Right cardiac atrium (tissue), 5 donors: ENCODE results near the gene CREBL2. TPM values are rescaled to one million over a fixed set of nuclear protein-coding genes. Genes with fewer than 3 reads are reported as not detected.
"Not testable (repeated sequence)": the region's sequence is repeated elsewhere in the genome, so short reads cannot be mapped to it uniquely, and the experiment has no call there.

Experiments
- ATAC-seq, 2 donors: fragments of 200-7000 bp; cut with Tn5 transposase; one replicate each; pipeline versions ENCODE4 v1.8.0 to v1.9.1; 2020; ENCODE audit warnings: moderate library complexity in 2 of 2, mild to moderate bottlenecking in 1 of 2
- DNase-seq, 3 donors: peaks; one replicate each; pipeline ENCODE4 v3.0.0-alpha.2; 2020
- H3K27ac ChIP-seq: one replicate; pipeline ENCODE4 v1.5.1; 2013; ENCODE audit warnings: mild to moderate bottlenecking, low read length, control low read depth, moderate library complexity
- H3K27me3 ChIP-seq: one replicate; pipeline ENCODE4 v1.6.1; 2013; ENCODE audit not compliant: control insufficient read depth, insufficient read depth
- H3K4me1 ChIP-seq: one replicate; pipeline ENCODE4 v1.6.1; 2013; ENCODE audit warnings: low read length; ENCODE audit not compliant: control insufficient read depth, insufficient read depth
- H3K4me3 ChIP-seq: one replicate; pipeline ENCODE4 v1.5.1; 2013; ENCODE audit warnings: low read length, control low read depth
- H3K9me3 ChIP-seq: one replicate; pipeline ENCODE4 v1.6.1; 2013; ENCODE audit warnings: low read length; ENCODE audit not compliant: control insufficient read depth
- WGBS: extraction: QIAGEN DNeasy Blood & Tissue Kit; methylation state at CpG from one replicate; pipeline ENCODE4 v1.1.7; 2013; 5-methylcytosine and 5-hydroxymethylcytosine counted together
- intact Hi-C, 4 donors: fragments of 100-400 bp; cut with DNase I; formaldehyde crosslinking; loops; one replicate each; pipeline versions ENCODE4 v1.11.0 to v1.14.0; 2022 to 2023
- long read RNA-seq, 4 donors: library from polyadenylated mRNA; unstranded; transcript quantifications; one replicate each; pipeline ENCODE4 v2.0.0, GENCODE V29; 2020 to 2021
- polyA plus RNA-seq: library from polyadenylated mRNA; stranded (reverse); fragments of 200-250 nt; gene quantifications from one replicate; pipeline ENCODE4 v1.2.3, GENCODE V29; 2013
- total RNA-seq, 4 donors: library from RNA; stranded (reverse); fragmentation: NEBNext Ultra II Directional; extraction: Animal tissue kit (Norgen Biotek cat#: 25700); gene quantifications; one replicate each; pipeline ENCODE4 v1.2.1, GENCODE V29; 2021
- donor health status: healthy with polysubstance abuse.
- donor health status: DM: no; HTN: yes; CAD: no.
- donor health status: DM: no; HTN: no; CAD: no.
- donor health status: DM: no; HTN: yes; CAD: no; lungs with severe emphysema.
- donor health status: DM: yes; HTN: yes; CAD: no.

Gene CREBL2
- total RNA-seq = 10 to 100 TPM; 22.4 to 24.9 (median 23.4) TPM
- polyA plus RNA-seq = 16.7 TPM
- long read RNA-seq, donor 1, transcript CREBL2-201 (4 exons, 3,754 nt) = major isoform, 61 of 66 reads
- long read RNA-seq, donor 1, partial matches to known transcripts = 4 of 66 reads
- long read RNA-seq, donor 1, other reads (novel, unspliced or antisense) = 1 of 66 reads
- long read RNA-seq, donor 2, transcript CREBL2-201 (4 exons, 3,754 nt) = major isoform, 27 of 28 reads
- long read RNA-seq, donor 2, partial matches to known transcripts = 1 of 28 reads
- long read RNA-seq, donor 2, other reads (novel, unspliced or antisense) = 0 of 28 reads
- long read RNA-seq, donor 3, transcript CREBL2-201 (4 exons, 3,754 nt) = major isoform, 16 of 42 reads
- long read RNA-seq, donor 3, partial matches to known transcripts = 26 of 42 reads
- long read RNA-seq, donor 3, other reads (novel, unspliced or antisense) = 0 of 42 reads
- long read RNA-seq, donor 4, transcript CREBL2-201 (4 exons, 3,754 nt) = major isoform, 42 of 44 reads
- long read RNA-seq, donor 4, partial matches to known transcripts = 1 of 44 reads
- long read RNA-seq, donor 4, other reads (novel, unspliced or antisense) = 1 of 44 reads

GRCh38 chr12:12611512-12612306, at the start of gene CREBL2:
TSS of gene CREBL2 (plus strand) at chr12:12611876. CDS start at chr12:12612173, 297 bp downstream.
- Histone ChIP-seq H3K4me3 (peak within 1 kb of the TSS; percentile 65), H3K27ac (peak within 1 kb of the TSS; percentile 90), H3K9me3 (no peaks in the 10 kb centered on the region), H3K27me3 (no peaks in the 10 kb centered on the region), H3K4me1 (peaks cover 3% of the 10 kb centered on the region)
- intact Hi-C loops = no loop called here
- under 1% methylated on average over 51 of the region's 51 CpGs for WGBS
- ATAC-seq = peak; percentile 97 to 98
- DNase-seq = peak; percentile 97 to 99 (median 99)

GRCh38 chr12:12562016-12562483, 49.6 kb upstream of the CREBL2 start:
- under 1% methylated on average over 45 of the region's 45 CpGs for WGBS
- peak; percentile 2 to 9 for ATAC-seq
- Histone ChIP-seq H3K9me3 (no peaks in the 10 kb centered on the region), H3K27me3 (no peaks in the 10 kb centered on the region), H3K4me3 (peak overlapping the region; percentile 96), H3K27ac (peak overlapping the region; percentile 97), H3K4me1 (peaks cover 5% of the 10 kb centered on the region)
- intact Hi-C loops = loop anchor here (2.0 to 10.0 kb wide), 7 partner anchors 55 to 187 kb away; no protein-coding TSS in a partner anchor
- peak; percentile 31 to 69 (median 69) for DNase-seq

- peak; percentile 98 for ATAC-seq
Observed at GRCh38 chr12:12562585-12563261, 49.0 kb upstream of the CREBL2 start, which contains the start of gene DUSP16. TSS of gene DUSP16 (minus strand) at chr12:12562863. CDS start at chr12:12521098, 41,765 bp downstream.

GRCh38 chr12:12563290-12563928, 48.3 kb upstream of the CREBL2 start:
- Histone ChIP-seq H3K4me1 (peaks cover 5% of the 10 kb centered on the region), H3K27me3 (no peaks in the 10 kb centered on the region), H3K4me3 (peak overlapping the region; percentile 96), H3K27ac (peak overlapping the region; percentile 100), H3K9me3 (no peaks in the 10 kb centered on the region)
- no peak for ATAC-seq
- WGBS = 41% methylated on average over 11 of the region's 11 CpGs
- DNase-seq = no peak
- intact Hi-C loops = loop anchor here (2.0 to 10.0 kb wide), 7 partner anchors 56 to 189 kb away; no protein-coding TSS in a partner anchor

More at GRCh38 chr12:12562585-12563261, 49.0 kb upstream of the CREBL2 start, which contains the start of gene DUSP16:
- H3K4me3 ChIP-seq = peak within 1 kb of the TSS; percentile 96
- WGBS = under 1% methylated on average over 59 of the region's 59 CpGs
- peak; percentile 93 to 97 (median 97) for DNase-seq
- no peaks in the 10 kb centered on the region for H3K27me3 ChIP-seq
- peak within 1 kb of the TSS; percentile 100 for H3K27ac ChIP-seq
- intact Hi-C loops = loop anchor here (2.0 to 10.0 kb wide), 7 partner anchors 55 to 188 kb away; no protein-coding TSS in a partner anchor
- no peaks in the 10 kb centered on the region for H3K9me3 ChIP-seq
- H3K4me1 ChIP-seq = peaks cover 5% of the 10 kb centered on the region

GRCh38 chr12:12564911-12565310, 46.8 kb upstream of the CREBL2 start:
- Histone ChIP-seq H3K4me3 (no peak overlapping the region), H3K27me3 (no peaks in the 10 kb centered on the region), H3K4me1 (peaks cover 5% of the 10 kb centered on the region), H3K9me3 (no peaks in the 10 kb centered on the region), H3K27ac (no peak overlapping the region)
- intact Hi-C loops = loop anchor here (5.0 to 10.0 kb wide), 5 partner anchors 58 to 188 kb away; no protein-coding TSS in a partner anchor
- ATAC-seq = no peak
- 87% methylated on average over 1 of the region's 1 CpG for WGBS
- no peak for DNase-seq

GRCh38 chr12:12565971-12566370, 45.7 kb upstream of the CREBL2 start:
- not testable (repeated sequence) for H3K4me1 ChIP-seq, H3K27me3 ChIP-seq, DNase-seq, H3K4me3 ChIP-seq, H3K9me3 ChIP-seq, ATAC-seq, H3K27ac ChIP-seq
- intact Hi-C loops = loop anchor here in 2 of 4 donors (10.0 kb wide), 2 partner anchors 139 to 171 kb away; no protein-coding TSS in a partner anchor
- 97% methylated on average over 21 of the region's 32 CpGs for WGBS

GRCh38 chr12:12572659-12573058, 39.0 kb upstream of the CREBL2 start:
- H3K27ac ChIP-seq = no peak overlapping the region
- no peak overlapping the region for H3K4me3 ChIP-seq
- H3K4me1 ChIP-seq = no peaks in the 10 kb centered on the region
- no peaks in the 10 kb centered on the region for H3K9me3 ChIP-seq
- intact Hi-C loops = no loop called here
- ATAC-seq = no peak
- H3K27me3 ChIP-seq = no peaks in the 10 kb centered on the region
- no peak for DNase-seq
- 96% methylated on average over 3 of the region's 3 CpGs for WGBS

GRCh38 chr12:12577786-12578185, 33.9 kb upstream of the CREBL2 start:
- DNase-seq = no peak
- no peak overlapping the region for H3K4me3 ChIP-seq
- H3K27me3 ChIP-seq = no peaks in the 10 kb centered on the region
- intact Hi-C loops = no loop called here
- no peak overlapping the region for H3K27ac ChIP-seq
- no peak for ATAC-seq
- H3K4me1 ChIP-seq = no peaks in the 10 kb centered on the region
- WGBS = 78% methylated on average over 3 of the region's 3 CpGs
- no peaks in the 10 kb centered on the region for H3K9me3 ChIP-seq

- intact Hi-C loops, H3K4me3 ChIP-seq, H3K27me3 ChIP-seq, DNase-seq, H3K9me3 ChIP-seq, H3K4me1 ChIP-seq, ATAC-seq, H3K27ac ChIP-seq: not testable (repeated sequence)
- WGBS = 85% methylated on average over 1 of the region's 1 CpG
Observed at GRCh38 chr12:12580716-12581115, 31.0 kb upstream of the CREBL2 start.
